ENCODE data around the gene OR11H7.

DNA sequence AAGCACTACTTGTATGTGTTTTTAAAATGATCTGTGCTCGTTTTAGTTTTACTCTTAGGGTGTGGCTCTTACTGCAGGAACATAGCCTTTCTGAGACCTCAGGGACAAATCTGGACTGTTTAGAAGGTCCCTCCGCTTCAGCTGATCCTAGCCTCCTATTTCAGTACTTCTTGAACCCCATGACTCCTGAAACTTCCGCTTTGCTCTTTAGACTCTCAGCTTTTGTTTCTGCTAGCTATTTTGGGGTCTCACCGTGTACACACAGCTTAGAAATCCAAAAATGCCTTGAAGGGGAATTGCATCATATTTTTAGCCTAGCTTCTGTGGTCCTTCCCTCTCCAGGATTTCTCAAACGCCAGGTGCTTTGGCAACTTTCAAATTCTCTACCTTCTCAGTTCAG is 29.8 kb upstream of the OR11H7 start:
- TF ChIP-seq, protein P1, sequence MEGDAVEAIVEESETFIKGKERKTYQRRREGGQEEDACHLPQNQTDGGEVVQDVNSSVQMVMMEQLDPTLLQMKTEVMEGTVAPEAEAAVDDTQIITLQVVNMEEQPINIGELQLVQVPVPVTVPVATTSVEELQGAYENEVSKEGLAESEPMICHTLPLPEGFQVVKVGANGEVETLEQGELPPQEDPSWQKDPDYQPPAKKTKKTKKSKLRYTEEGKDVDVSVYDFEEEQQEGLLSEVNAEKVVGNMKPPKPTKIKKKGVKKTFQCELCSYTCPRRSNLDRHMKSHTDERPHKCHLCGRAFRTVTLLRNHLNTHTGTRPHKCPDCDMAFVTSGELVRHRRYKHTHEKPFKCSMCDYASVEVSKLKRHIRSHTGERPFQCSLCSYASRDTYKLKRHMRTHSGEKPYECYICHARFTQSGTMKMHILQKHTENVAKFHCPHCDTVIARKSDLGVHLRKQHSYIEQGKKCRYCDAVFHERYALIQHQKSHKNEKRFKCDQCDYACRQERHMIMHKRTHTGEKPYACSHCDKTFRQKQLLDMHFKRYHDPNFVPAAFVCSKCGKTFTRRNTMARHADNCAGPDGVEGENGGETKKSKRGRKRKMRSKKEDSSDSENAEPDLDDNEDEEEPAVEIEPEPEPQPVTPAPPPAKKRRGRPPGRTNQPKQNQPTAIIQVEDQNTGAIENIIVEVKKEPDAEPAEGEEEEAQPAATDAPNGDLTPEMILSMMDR (conservative IDR thresholded peaks at IDR 0.05 in 1 of 2, IDR thresholded peaks at IDR 0.05 in 1 of 2; ENCODE audit: low read depth in 1 of 2, low read length in 2 of 2) = no peak
- TF ChIP-seq EZH2 (IDR thresholded peaks at IDR 0.05; ENCODE audit: low read length, missing control alignments) = no peak
